Measurements from ENCODE around the gene ASB3.

Gene ASB3

GRCh38 chr2:53654396-53654795, 132.4 kb downstream of the ASB3 start:
- DNase-seq (ENCODE audit: low spot score), result no peak

GRCh38 chr2:53652131-53652530, 134.6 kb downstream of the ASB3 start:
- DNase-seq (ENCODE audit: low spot score), result no peak

GRCh38 chr2:53646788-53647187, 140.0 kb downstream of the ASB3 start:
- no peak for DNase-seq (ENCODE audit: low spot score)

- no peak for DNase-seq (ENCODE audit: low spot score)
Observed at GRCh38 chr2:53641290-53641689, 145.5 kb downstream of the ASB3 start.

GRCh38 chr2:53640466-53640865, 146.3 kb downstream of the ASB3 start:
- no peak for DNase-seq (ENCODE audit: low spot score)

GRCh38 chr2:53636596-53636995, 150.2 kb downstream of the ASB3 start:
- no peak for DNase-seq (ENCODE audit: low spot score)

- DNase-seq (ENCODE audit: low spot score), result no peak
Observed at GRCh38 chr2:53636109-53636508, 150.6 kb downstream of the ASB3 start.

- DNase-seq (ENCODE audit: low spot score), result no peak
Observed at GRCh38 chr2:53635694-53636093, 151.1 kb downstream of the ASB3 start.

- no peak for DNase-seq (ENCODE audit: low spot score)
Observed at GRCh38 chr2:53633441-53633840, 153.3 kb downstream of the ASB3 start.

- no peak for DNase-seq (ENCODE audit: low spot score)
Observed at GRCh38 chr2:53632714-53633113, 154.0 kb downstream of the ASB3 start.

- no peak for DNase-seq (ENCODE audit: low spot score)
Observed at GRCh38 chr2:53632126-53632460, 154.7 kb downstream of the ASB3 start.

- no peak for DNase-seq (ENCODE audit: low spot score)
Observed at GRCh38 chr2:53631313-53632125, 155.2 kb downstream of the ASB3 start.

- no peak for DNase-seq (ENCODE audit: low spot score)
Observed at GRCh38 chr2:53630026-53630606, 156.6 kb downstream of the ASB3 start.

- DNase-seq (ENCODE audit: low spot score), result peak; percentile 7
Observed at GRCh38 chr2:53629501-53629900, 157.3 kb downstream of the ASB3 start.

GRCh38 chr2:53629001-53629400, 157.8 kb downstream of the ASB3 start:
- no peak for DNase-seq (ENCODE audit: low spot score)

- no peak for DNase-seq (ENCODE audit: low spot score)
Observed at GRCh38 chr2:53622141-53622540, 164.6 kb downstream of the ASB3 start.

GRCh38 chr2:53620981-53621380, 165.8 kb downstream of the ASB3 start:
- DNase-seq (ENCODE audit: low spot score), result no peak

All from putamen (tissue), 1 donor.